B cell (primary cell): ENCODE data around the gene SDF2L1.

ENCODE experiments used
- CTCF ChIP-seq: fragments of 200-600 bp; IDR thresholded peaks from one replicate; pipeline ENCODE4 v1.8.0; 2022; ENCODE audit warnings: antibody characterized with exemption, mild to moderate bottlenecking
- EZH2 ChIP-seq: IDR thresholded peaks from 2 replicates; pipeline ENCODE4 v1.6.1; 2012; ENCODE audit warnings: borderline replicate concordance, low read depth, mild to moderate bottlenecking, moderate library complexity, low read length; ENCODE audit not compliant: insufficient read depth, poor library complexity, severe bottlenecking

GRCh38 chr22:21624880-21625791, 17.0 kb upstream of the SDF2L1 start:
- TF ChIP-seq CTCF: no peak
- no peak for TF ChIP-seq EZH2
